Body of pancreas (tissue), 4 donors: ENCODE data around the gene DCAF8.

ENCODE experiments used
- POLR2A ChIP-seq, 3 donors: fragments of 450-650 bp; IDR thresholded peaks; one replicate each; pipeline ENCODE4 v1.6.1; 2016; ENCODE audit warnings: antibody characterized with exemption in 3 of 3, mild to moderate bottlenecking in 2 of 3
- TF ChIP-seq, protein P1 (sequence below), 7 experiments: fragments of 450-650 bp in 4 of 7; fragments of 200-600 bp in 3 of 7; sonication (generic) in 3 of 7; IDR thresholded peaks; one replicate each; pipeline ENCODE4 v1.5.1; 2016 to 2019; ENCODE audit warnings: antibody characterized with exemption in 7 of 7

DNA sequence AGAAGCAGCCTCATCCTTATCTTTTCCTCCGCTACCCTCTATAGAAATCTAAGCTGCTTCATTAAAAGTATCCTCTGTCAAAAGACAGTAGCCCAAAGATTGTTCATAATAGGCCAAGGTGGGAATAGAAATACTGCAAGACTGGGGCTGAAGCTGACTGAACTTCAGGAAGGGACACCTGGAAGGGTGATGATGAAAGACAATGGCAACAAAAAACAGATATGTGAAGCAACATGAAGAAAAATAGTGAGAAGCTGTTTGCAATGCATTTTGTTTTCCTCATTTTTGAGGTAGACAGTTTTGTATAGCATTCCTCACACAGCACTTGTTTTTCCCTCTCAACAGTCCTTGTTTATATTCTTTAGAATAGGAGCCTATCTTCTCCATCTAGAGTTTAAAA, 16.9 kb downstream of the DCAF8 start:
- TF ChIP-seq, protein P1, sequence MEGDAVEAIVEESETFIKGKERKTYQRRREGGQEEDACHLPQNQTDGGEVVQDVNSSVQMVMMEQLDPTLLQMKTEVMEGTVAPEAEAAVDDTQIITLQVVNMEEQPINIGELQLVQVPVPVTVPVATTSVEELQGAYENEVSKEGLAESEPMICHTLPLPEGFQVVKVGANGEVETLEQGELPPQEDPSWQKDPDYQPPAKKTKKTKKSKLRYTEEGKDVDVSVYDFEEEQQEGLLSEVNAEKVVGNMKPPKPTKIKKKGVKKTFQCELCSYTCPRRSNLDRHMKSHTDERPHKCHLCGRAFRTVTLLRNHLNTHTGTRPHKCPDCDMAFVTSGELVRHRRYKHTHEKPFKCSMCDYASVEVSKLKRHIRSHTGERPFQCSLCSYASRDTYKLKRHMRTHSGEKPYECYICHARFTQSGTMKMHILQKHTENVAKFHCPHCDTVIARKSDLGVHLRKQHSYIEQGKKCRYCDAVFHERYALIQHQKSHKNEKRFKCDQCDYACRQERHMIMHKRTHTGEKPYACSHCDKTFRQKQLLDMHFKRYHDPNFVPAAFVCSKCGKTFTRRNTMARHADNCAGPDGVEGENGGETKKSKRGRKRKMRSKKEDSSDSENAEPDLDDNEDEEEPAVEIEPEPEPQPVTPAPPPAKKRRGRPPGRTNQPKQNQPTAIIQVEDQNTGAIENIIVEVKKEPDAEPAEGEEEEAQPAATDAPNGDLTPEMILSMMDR (IDR thresholded peaks at IDR 0.05): no peak
- no peak for TF ChIP-seq POLR2A (IDR thresholded peaks at IDR 0.05)
